HEK293T (cell line): ENCODE data around the gene RAD51B.

Experiments used
- ARNT ChIP-seq: fragments of 450-650 bp; IDR thresholded peaks from 2 replicates; pipeline ENCODE4 v1.6.1; 2017; ENCODE audit warnings: mild to moderate bottlenecking
- BHLHE40 ChIP-seq: fragments of 450-650 bp; IDR thresholded peaks from 2 replicates; pipeline ENCODE4 v1.6.1; 2016; ENCODE audit warnings: mild to moderate bottlenecking, moderate library complexity, borderline replicate concordance
- CTBP1 ChIP-seq: fragments of 450-650 bp; IDR thresholded peaks from 2 replicates; pipeline ENCODE4 v1.6.1; 2016; ENCODE audit warnings: borderline replicate concordance
- ELF4 ChIP-seq: fragments of 450-650 bp; IDR thresholded peaks from 2 replicates; pipeline ENCODE4 v1.6.1; 2017; ENCODE audit warnings: antibody characterized with exemption
- FOXA1 ChIP-seq: fragments of 450-650 bp; IDR thresholded peaks from 2 replicates; pipeline ENCODE4 v1.6.1; 2016; ENCODE audit warnings: mild to moderate bottlenecking
- FOXK2 ChIP-seq: fragments of 450-650 bp; IDR thresholded peaks from 2 replicates; pipeline ENCODE4 v1.6.1; 2016; ENCODE audit warnings: mild to moderate bottlenecking
- FOXM1 ChIP-seq: fragments of 450-650 bp; IDR thresholded peaks from 2 replicates; pipeline ENCODE4 v1.6.1; 2017; ENCODE audit warnings: mild to moderate bottlenecking, borderline replicate concordance
- HDGF ChIP-seq: fragments of 450-650 bp; IDR thresholded peaks from 2 replicates; pipeline ENCODE4 v1.6.1; 2017; ENCODE audit warnings: antibody characterized with exemption, borderline replicate concordance
- L3MBTL2 ChIP-seq: fragments of 450-650 bp; conservative IDR thresholded peaks from 2 replicates; pipeline ENCODE4 v1.6.1; 2016; ENCODE audit warnings: mild to moderate bottlenecking
- LEF1 ChIP-seq: fragments of 450-650 bp; IDR thresholded peaks from 2 replicates; pipeline ENCODE4 v1.6.1; 2017; ENCODE audit warnings: mild to moderate bottlenecking, borderline replicate concordance
- PKNOX1 ChIP-seq: fragments of 450-650 bp; IDR thresholded peaks from 2 replicates; pipeline ENCODE4 v1.6.1; 2016
- SP1 ChIP-seq: fragments of 450-650 bp; IDR thresholded peaks from 2 replicates; pipeline ENCODE4 v1.6.1; 2017
- SUZ12 ChIP-seq: fragments of 450-650 bp; IDR thresholded peaks from 2 replicates; pipeline ENCODE4 v1.6.1; 2016; ENCODE audit warnings: mild to moderate bottlenecking
- TARDBP ChIP-seq: fragments of 450-650 bp; IDR thresholded peaks from 2 replicates; pipeline ENCODE4 v1.6.1; 2016

- TF ChIP-seq BHLHE40 (no peak), ARNT (no peak), CTBP1 (no peak), FOXK2 (no peak), FOXM1 (no peak), SUZ12 (no peak), LEF1 (no peak), SP1 (no peak), L3MBTL2 (no peak), PKNOX1 (no peak), FOXA1 (no peak), TARDBP (no peak), ELF4 (no peak), HDGF (no peak)
Observed at GRCh38 chr14:68358500-68358899, 538.9 kb downstream of the RAD51B start.
